Stimulated activated CD4-positive, alpha-beta T cell treated with anti-CD3 and anti-CD28 coated beads, TNF-alpha, amount 100 ng/mL, for 48 hours (primary cell): Measurements from ENCODE around the gene CABP2.
A peak's percentile ranks its signal among the peaks of the same experiment; 100 is the strongest.

Source experiments
- DNase-seq, 3 donors: peaks; one replicate each; pipeline ENCODE4 v3.0.0-alpha.2; 2020; ENCODE audit warnings: low read depth in 3 of 3

Gene CABP2

DNA sequence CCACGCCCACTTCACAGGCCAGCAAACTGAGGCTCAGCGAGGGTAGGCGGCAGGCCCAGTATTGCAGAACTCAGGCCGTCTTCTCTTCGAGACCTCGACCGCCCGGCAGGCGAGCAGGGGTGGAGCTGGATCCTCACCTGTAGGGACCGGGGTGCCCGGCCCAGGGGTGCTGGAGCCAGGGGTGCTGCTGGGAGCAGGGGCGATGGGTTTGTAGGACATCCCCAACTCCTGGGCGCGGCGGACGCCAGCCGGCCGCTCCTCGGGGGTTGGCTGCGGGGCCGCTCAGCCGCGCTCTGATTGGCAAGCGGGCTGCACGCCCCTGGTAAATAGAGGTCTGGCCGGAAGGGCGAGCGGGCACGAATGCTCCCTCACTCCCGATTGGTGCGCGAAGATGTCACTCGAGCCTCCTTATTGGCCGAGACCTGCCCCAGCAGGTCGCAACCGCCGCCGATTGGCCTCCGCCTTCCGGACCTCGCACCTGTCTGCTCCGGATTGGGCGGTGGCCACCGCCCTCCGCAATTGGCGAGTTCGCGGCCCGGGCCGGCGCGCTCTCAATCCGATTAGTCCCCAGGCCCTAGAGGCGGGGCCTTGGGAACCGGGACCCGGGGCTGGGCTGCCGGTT lies 15.3 kb downstream of the CABP2 start, which contains the start of gene CDK2AP2:
Gene CDK2AP2 (minus strand): TSS at position 299 of the 622 bp plus-strand sequence. CDS start 80 bp downstream, at position 219.
- peak; percentile 98 to 99 (median 99) for DNase-seq

- DNase-seq = no peak
Measured at GRCh38 chr11:67507242-67507863, 15.9 kb downstream of the CABP2 start.

DNA sequence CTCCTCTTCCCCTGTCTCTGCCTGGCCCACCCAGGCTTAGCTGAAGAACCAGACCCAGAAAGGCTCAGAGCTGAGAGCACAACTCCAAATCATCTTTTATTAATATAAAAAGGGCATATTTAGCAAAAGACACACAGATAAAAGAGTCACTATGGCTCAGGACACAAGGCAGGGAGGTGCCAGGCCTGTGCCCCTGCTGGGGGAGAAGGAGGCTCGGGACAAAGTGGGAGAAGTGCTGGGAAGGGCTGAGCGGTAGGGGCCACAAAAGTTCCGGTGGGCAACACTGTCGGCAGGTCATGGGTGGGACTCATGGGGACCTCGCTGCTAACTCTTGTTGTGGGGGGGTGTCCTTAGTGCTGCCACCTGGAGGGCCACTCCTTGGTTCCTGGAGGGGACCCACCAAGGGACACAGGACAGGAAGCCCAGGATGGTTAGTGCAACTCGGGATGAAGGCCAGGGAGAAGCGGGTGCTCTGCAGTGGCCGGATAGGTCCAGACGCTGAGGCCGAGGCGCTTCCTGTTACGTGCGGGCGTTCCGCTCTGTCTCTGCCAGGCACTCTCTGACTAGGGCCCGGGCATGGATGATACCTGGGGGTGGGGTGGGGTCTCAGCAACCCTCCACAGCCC lies 16.7 kb downstream of the CABP2 start:
- DNase-seq = no peak

DNA sequence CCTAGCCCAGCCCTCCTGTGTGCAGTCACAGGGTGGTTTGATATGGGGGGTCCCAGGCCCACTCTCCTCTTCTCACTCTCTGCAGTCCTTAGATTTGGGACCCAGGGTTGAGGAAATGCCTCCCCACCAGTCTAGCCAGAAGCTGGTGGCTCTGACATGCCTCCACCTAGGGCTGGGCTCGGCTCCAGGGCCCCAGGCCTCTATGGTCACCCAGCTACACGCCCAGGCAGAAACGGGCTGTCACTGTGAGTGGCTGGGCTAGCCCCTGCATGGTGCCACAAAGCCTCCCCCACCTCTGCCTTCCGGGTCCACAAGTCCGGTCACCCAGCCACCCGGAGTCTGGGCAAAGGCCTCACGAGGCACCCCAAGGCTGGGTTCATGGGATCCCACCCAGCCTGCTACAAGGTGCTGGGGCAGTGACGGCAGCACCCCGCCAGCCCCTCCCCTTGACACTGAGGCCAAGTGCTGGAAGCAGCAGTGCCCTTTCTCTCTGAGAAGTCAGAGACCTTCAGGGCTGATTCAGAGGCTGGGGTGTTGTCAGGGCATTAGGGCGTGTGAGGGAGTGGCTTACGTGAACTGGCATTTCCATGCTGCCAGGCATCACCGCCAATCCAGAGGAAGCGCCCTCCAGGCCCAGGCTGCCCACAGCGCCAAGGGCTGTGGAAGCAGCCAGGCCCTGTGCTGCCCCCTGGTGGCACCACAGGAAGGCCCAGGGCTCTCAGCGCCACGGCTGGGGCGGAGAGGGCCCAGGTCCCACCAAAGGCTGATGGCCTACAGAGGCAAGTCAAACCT lies 17.4 kb downstream of the CABP2 start:
- DNase-seq = peak; percentile 86 to 95 (median 90)

- no peak for DNase-seq
Measured at GRCh38 chr11:67504950-67505581, 18.2 kb downstream of the CABP2 start, which contains the start of gene PITPNM1. Gene PITPNM1 (minus strand): TSS chr11:67505363. CDS start chr11:67504180, 1,183 bp downstream.

DNA sequence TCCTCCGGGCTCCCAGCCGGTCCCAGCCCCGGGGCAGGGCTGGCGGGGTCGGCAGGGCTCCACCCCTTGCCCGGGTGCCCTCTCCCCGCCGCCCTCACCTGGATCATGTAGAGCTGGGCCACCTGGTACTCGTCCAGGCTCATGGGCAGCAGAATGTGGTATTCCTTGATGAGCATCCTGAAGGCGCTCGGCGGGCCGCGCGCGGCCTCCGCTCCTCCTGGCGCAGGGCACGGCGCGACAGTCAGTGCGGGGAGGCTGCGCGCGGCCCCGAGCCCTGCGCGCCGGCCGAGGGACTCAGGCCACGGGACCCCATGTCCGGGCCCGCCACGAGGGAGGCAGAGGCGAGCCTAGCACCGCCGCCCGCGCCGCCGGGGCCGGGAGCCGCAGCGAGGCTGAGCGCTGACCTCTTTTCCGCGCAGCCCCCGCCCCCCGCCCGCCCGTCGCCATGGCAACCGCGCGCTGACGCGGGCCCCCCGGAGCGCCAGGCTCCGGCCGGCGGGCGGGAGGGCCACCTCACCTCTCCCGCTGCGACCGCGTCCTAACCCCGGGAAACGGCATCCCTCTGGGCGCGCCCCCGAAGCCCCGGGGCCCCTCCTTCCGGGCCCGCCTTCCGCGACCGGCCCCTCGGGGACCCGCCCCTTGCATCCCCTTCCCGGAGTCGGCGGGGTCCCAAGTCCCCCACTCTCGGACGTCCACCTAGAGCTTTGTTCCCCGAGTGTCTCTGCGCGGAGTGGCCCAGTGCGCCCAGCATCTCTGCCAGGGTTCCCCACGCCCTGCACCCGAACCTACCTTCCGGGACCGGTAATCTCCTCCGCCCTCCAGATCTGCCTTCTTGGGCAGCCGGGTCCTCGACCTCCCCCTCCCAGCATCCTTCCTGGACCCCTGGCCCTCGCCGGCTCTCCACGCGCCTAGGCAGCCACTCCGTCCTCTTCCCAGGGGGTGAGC lies 19.0 kb downstream of the CABP2 start:
- DNase-seq = no peak

GRCh38 chr11:67503119-67504004 lies 19.9 kb downstream of the CABP2 start:
- DNase-seq = no peak

- DNase-seq = no peak
Measured at GRCh38 chr11:67502328-67502979, 20.8 kb downstream of the CABP2 start.

GRCh38 chr11:67501854-67502253 lies 21.4 kb downstream of the CABP2 start:
- DNase-seq = no peak

GRCh38 chr11:67500831-67501715 lies 22.2 kb downstream of the CABP2 start:
- no peak for DNase-seq

- no peak for DNase-seq
Measured at GRCh38 chr11:67500484-67500821, 22.8 kb downstream of the CABP2 start.

GRCh38 chr11:67499808-67500483 lies 23.3 kb downstream of the CABP2 start:
- no peak for DNase-seq

GRCh38 chr11:67498544-67498972 lies 24.7 kb downstream of the CABP2 start:
- no peak for DNase-seq

GRCh38 chr11:67497656-67498291 lies 25.5 kb downstream of the CABP2 start:
- DNase-seq = no peak

DNA sequence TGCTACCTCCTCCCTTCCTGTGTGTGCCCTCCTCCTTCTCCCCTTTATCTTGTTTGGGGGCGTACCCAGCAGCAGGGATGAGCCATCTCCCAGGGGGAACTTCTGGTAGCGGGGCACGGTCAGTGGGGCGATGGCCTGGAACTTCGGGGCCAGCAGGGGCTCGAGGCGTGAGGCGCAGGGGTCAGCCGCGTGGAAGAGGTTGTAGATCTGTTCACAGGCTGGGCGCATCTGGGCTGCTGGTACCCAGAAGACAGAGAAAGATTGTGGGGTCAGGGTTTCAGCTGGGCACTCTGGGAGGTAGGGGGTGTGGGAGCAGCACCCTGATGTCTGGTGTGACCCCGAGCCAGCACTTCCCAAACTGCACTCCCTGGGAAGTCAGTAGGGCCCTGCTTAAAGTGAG lies 27.1 kb downstream of the CABP2 start:
- DNase-seq = no peak

- no peak for DNase-seq
Measured at GRCh38 chr11:67495234-67496005, 27.8 kb downstream of the CABP2 start.
